ENCODE data around the gene NXPH2.

- TF ChIP-seq, protein P1, sequence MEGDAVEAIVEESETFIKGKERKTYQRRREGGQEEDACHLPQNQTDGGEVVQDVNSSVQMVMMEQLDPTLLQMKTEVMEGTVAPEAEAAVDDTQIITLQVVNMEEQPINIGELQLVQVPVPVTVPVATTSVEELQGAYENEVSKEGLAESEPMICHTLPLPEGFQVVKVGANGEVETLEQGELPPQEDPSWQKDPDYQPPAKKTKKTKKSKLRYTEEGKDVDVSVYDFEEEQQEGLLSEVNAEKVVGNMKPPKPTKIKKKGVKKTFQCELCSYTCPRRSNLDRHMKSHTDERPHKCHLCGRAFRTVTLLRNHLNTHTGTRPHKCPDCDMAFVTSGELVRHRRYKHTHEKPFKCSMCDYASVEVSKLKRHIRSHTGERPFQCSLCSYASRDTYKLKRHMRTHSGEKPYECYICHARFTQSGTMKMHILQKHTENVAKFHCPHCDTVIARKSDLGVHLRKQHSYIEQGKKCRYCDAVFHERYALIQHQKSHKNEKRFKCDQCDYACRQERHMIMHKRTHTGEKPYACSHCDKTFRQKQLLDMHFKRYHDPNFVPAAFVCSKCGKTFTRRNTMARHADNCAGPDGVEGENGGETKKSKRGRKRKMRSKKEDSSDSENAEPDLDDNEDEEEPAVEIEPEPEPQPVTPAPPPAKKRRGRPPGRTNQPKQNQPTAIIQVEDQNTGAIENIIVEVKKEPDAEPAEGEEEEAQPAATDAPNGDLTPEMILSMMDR (IDR thresholded peaks at IDR 0.05; ENCODE audit: insufficient read depth, low read length, poor library complexity, severe bottlenecking), result no peak
- TF ChIP-seq EZH2phosphoT487 (conservative IDR thresholded peaks at IDR 0.05; ENCODE audit: low read length), result no peak
Observed at GRCh38 chr2:138724729-138725459, 55.3 kb downstream of the NXPH2 start.
